A549 (cell line): Measurements from ENCODE around the gene HRH2. TPM values are rescaled to one million over a fixed set of nuclear protein-coding genes. Genes with fewer than 3 reads are reported as not detected.

ENCODE experiments used
- ATAC-seq, 2 experiments: fragments of 200-7000 bp in 1 of 2; fragments of >200 bp in 1 of 2; cut with Nextera tagmentation in 1 of 2; cut with Tn5 transposase in 1 of 2; 3 replicates each; pipeline versions ENCODE4 v1.8.0 to v1.9.1; 2018 to 2020; ENCODE audit warnings: mild to moderate bottlenecking in 1 of 2, moderate library complexity in 1 of 2
- CTCF ChIA-PET: fragments of 300-600 bp; sonication (Branson Sonifier 250); formaldehyde crosslinking; extraction: SDS; loops from one replicate; lab custom pipeline; 2021; ENCODE audit warnings: antibody characterized with exemption, inconsistent platforms; lab: Yijun Ruan, JAX
- POLR2A ChIA-PET: fragments of 350-600 bp; formaldehyde crosslinking; extraction: SDS; loops from one replicate; lab custom pipeline; 2021; ENCODE audit warnings: antibody characterized with exemption, inconsistent platforms; lab: Yijun Ruan, JAX
- DNase-seq, 2 experiments: peaks; one replicate each; pipeline versions ENCODE4 v3.0.0 to v3.0.0-alpha.2; 2011 to 2016; ENCODE audit warnings: low read depth in 1 of 2, low spot score in 1 of 2
- FAIRE-seq: peaks from 2 replicates; lab custom pipeline; 2011; peaks lifted over from hg19 to GRCh38; lab: Jason Lieb, UNC
- H3K27ac ChIP-seq, 2 experiments: fragments of >200 bp; sonication (Bioruptor Twin); formaldehyde crosslinking; 3 replicates each; pipeline ENCODE4 v1.5.1; 2016 to 2017
- H3K4me1 ChIP-seq: fragments of >200 bp; sonication (Bioruptor Twin); formaldehyde crosslinking; 3 replicates; pipeline ENCODE4 v1.6.1; 2016
- H3K4me2 ChIP-seq: fragments of >200 bp; sonication (Bioruptor Twin); formaldehyde crosslinking; 3 replicates; pipeline ENCODE4 v1.6.1; 2016
- H3K4me3 ChIP-seq: fragments of >200 bp; sonication (Bioruptor Twin); formaldehyde crosslinking; 3 replicates; pipeline ENCODE4 v1.5.1; 2016
- H3K9me3 ChIP-seq: fragments of >200 bp; sonication (Bioruptor Twin); formaldehyde crosslinking; 3 replicates; pipeline ENCODE4 v1.6.1; 2016
- BCL3 ChIP-seq: fragments of >200 bp; sonication (Bioruptor Twin); formaldehyde crosslinking; IDR thresholded peaks from 3 replicates; pipeline ENCODE4 v1.6.1; 2016
- BHLHE40 ChIP-seq: IDR thresholded peaks from 2 replicates; pipeline ENCODE4 v1.6.1; 2012; ENCODE audit warnings: low read depth, low read length, inconsistent platforms
- CEBPB ChIP-seq, 2 experiments: fragments of >200 bp in 1 of 2; sonication (Bioruptor Twin) in 1 of 2; formaldehyde crosslinking in 1 of 2; IDR thresholded peaks; 2 replicates each; pipeline ENCODE4 v1.6.1; 2012 to 2016
- CHD2 ChIP-seq: fragments of 150-350 bp; IDR thresholded peaks from 2 replicates; pipeline ENCODE4 v1.6.1; 2014; ENCODE audit warnings: low read length; ENCODE audit not compliant: partially characterized antibody
- EHF ChIP-seq: fragments of 250-450 bp; sonication (Bioruptor Pico); IDR thresholded peaks from 2 replicates; pipeline ENCODE4 v1.5.0; 2020; ENCODE audit warnings: mild to moderate bottlenecking
- ELK1 ChIP-seq: fragments of 150-350 bp; IDR thresholded peaks from 2 replicates; pipeline ENCODE4 v1.6.1; 2014; ENCODE audit warnings: low read depth, mild to moderate bottlenecking, low read length
- FOSB ChIP-seq: fragments of 250-450 bp; sonication (Bioruptor Pico); IDR thresholded peaks from 2 replicates; pipeline ENCODE4 v1.5.0; 2020; ENCODE audit warnings: mild to moderate bottlenecking, moderate library complexity
- GATA3 ChIP-seq: IDR thresholded peaks from 2 replicates; pipeline ENCODE4 v1.6.1; 2012; ENCODE audit warnings: borderline replicate concordance
- HEYL ChIP-seq: fragments of 250-450 bp; sonication (Bioruptor Pico); IDR thresholded peaks from 2 replicates; pipeline ENCODE4 v1.8.0; 2021; ENCODE audit warnings: mild to moderate bottlenecking, moderate library complexity
- JUN ChIP-seq, 2 experiments: fragments of >200 bp; sonication (Bioruptor Twin); formaldehyde crosslinking; IDR thresholded peaks; 2 replicates in 1 of 2; 3 replicates in 1 of 2; pipeline ENCODE4 v1.6.1; 2016 to 2017
- JUNB ChIP-seq: fragments of >200 bp; sonication (Bioruptor Twin); formaldehyde crosslinking; IDR thresholded peaks from 2 replicates; pipeline ENCODE4 v1.6.1; 2016
- MAFK ChIP-seq: fragments of 450-650 bp; IDR thresholded peaks from 2 replicates; pipeline ENCODE4 v1.6.1; 2014; ENCODE audit not compliant: partially characterized antibody
- MAZ ChIP-seq: fragments of 150-350 bp; IDR thresholded peaks from 2 replicates; pipeline ENCODE4 v1.6.1; 2014; ENCODE audit warnings: antibody characterized with exemption, low read depth, low read length, borderline replicate concordance
- NR3C1 ChIP-seq: fragments of >200 bp; sonication (Bioruptor Twin); formaldehyde crosslinking; IDR thresholded peaks from 3 replicates; pipeline ENCODE4 v1.6.1; 2017
- PHF8 ChIP-seq: fragments of 200-600 bp; sonication (generic); IDR thresholded peaks from 2 replicates; pipeline ENCODE4 v1.6.1; 2016; ENCODE audit warnings: low read depth, mild to moderate bottlenecking, antibody characterized with exemption, moderate library complexity, borderline replicate concordance
- RAD21 ChIP-seq, 2 experiments: fragments of >200 bp in 1 of 2; sonication (Bioruptor Twin) in 1 of 2; formaldehyde crosslinking in 1 of 2; IDR thresholded peaks in 1 of 2; conservative IDR thresholded peaks in 1 of 2; 2 replicates in 1 of 2; 3 replicates in 1 of 2; pipeline ENCODE4 v1.6.1; 2012 to 2018; ENCODE audit warnings: inconsistent platforms in 1 of 2
- RFX5 ChIP-seq: fragments of 450-650 bp; IDR thresholded peaks from 2 replicates; pipeline ENCODE4 v1.7.1; 2014; ENCODE audit warnings: antibody characterized with exemption, mild to moderate bottlenecking, moderate library complexity
- SMC3 ChIP-seq: fragments of >200 bp; sonication (Bioruptor Twin); formaldehyde crosslinking; IDR thresholded peaks from 3 replicates; pipeline ENCODE4 v1.6.1; 2018; ENCODE audit warnings: inconsistent platforms
- SREBF2 ChIP-seq: fragments of 450-650 bp; IDR thresholded peaks from 2 replicates; pipeline ENCODE4 v1.6.1; 2014; ENCODE audit warnings: mild to moderate bottlenecking, moderate library complexity
- TFCP2L1 ChIP-seq: fragments of 250-450 bp; sonication (Bioruptor Pico); IDR thresholded peaks from 2 replicates; pipeline ENCODE4 v1.5.0; 2021; ENCODE audit warnings: mild to moderate bottlenecking
- USF2 ChIP-seq: fragments of 450-650 bp; IDR thresholded peaks from 2 replicates; pipeline ENCODE4 v1.6.1; 2014; ENCODE audit warnings: antibody characterized with exemption
- ZC3H11A ChIP-seq: fragments of 450-650 bp; IDR thresholded peaks from 2 replicates; pipeline ENCODE4 v1.6.1; 2014; ENCODE audit warnings: antibody characterized with exemption, mild to moderate bottlenecking
- ZFP36 ChIP-seq: fragments of 450-650 bp; IDR thresholded peaks from 2 replicates; pipeline ENCODE4 v1.6.1; 2014; ENCODE audit warnings: borderline replicate concordance; ENCODE audit not compliant: partially characterized antibody
- ZSCAN20 ChIP-seq: fragments of 250-450 bp; sonication (Bioruptor Pico); IDR thresholded peaks from 2 replicates; pipeline ENCODE4 v1.8.0; 2022; ENCODE audit warnings: mild to moderate bottlenecking, moderate library complexity
- WGBS: methylation state at CpG from one replicate; pipeline ENCODE4 v1.1.6; 2017; ENCODE audit errors: missing lambda C conversion rate; 5-methylcytosine and 5-hydroxymethylcytosine counted together
- polyA plus RNA-seq, 4 experiments: library from polyadenylated mRNA; depleted of rRNA in 3 of 4; stranded (reverse); fragments of >200 nt; fragmentation: RNase III in 1 of 4; extraction: RNeasy Plus Mini Kit Qiagen cat#74134 plus additional on column Dnase treatment in 1 of 4; gene quantifications; 2 replicates in 3 of 4; 3 replicates in 1 of 4; pipeline ENCODE4 v1.2.3, GENCODE V29; 2011 to 2017
- TF ChIP-seq, protein P1 (sequence below): fragments of >200 bp; sonication (Bioruptor Twin); formaldehyde crosslinking; IDR thresholded peaks from 3 replicates; pipeline ENCODE4 v1.5.1; 2016
- TF ChIP-seq, protein P2 (sequence below): IDR thresholded peaks from 2 replicates; pipeline ENCODE4 v1.6.1; 2012
- TF ChIP-seq, protein P3 (sequence below): IDR thresholded peaks from 2 replicates; pipeline ENCODE4 v1.6.1; 2012

Gene HRH2
- polyA plus RNA-seq, 2 of the 4 experiments (the other 2 are of a cell fraction): 0.58 to 0.62 TPM

- ChIA-PET CTCF (interaction anchor here (1.0 to 11.5 kb wide), 2 partner anchors 61 to 137 kb away, joined by 3 to 232 read pairs; partner anchors contain the start of gene CPLX2), POLR2A (no interaction called here)
These were observed 77.8 kb downstream of the HRH2 start for GRCh38 chr5:175735701-175736100.

DNA sequence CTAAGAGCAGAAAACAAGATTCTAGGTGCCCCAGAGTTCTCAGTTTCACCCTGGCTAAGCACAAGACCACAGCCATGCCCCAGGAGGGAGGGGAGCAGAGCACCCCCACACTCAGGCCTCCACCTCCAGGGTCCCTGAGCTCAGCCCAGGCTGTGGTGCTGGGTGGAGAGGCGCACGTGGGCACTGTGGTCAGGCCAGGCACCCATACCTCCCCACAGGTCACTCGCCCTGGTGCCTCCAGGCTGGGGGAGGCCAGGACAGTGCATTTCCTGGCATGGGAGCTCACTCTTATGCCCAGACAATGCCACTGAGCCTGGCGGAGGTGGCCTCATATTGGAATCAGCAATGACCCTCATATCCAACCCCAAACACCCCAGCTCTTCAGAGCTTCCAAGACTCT is 78.8 kb downstream of the HRH2 start:
- Histone ChIP-seq H3K4me1 (peaks cover 33% of the 10 kb centered on the region), H3K4me2 (no peak overlapping the region), H3K9me3 (peaks cover 8% of the 10 kb centered on the region; the same call in 1 of the 3 replicates), H3K27ac (peak overlapping the region; percentile 10 to 67; a peak in 3 of 6 replicates), H3K4me3 (no peak overlapping the region)
- no peak for DNase-seq
- no peak for ATAC-seq
- no peak for FAIRE-seq
- POLR2A ChIA-PET: no interaction called here
- WGBS: no CpG with 5 or more reads among the region's 4 CpGs
- CTCF ChIA-PET: interaction anchor here (11.5 kb wide), 1 partner anchor 136 kb away, joined by 232 read pairs; the partner anchor contains the start of gene CPLX2
- TF ChIP-seq JUN (IDR thresholded peaks at IDR 0.05) (no peak), EHF (CRISPR knock-in tag) (no peak), RFX5 (no peak), ELK1 (no peak), SMC3 (no peak), USF2 (no peak), MAZ (no peak), SREBF2 (no peak)
- TF ChIP-seq, protein P1, sequence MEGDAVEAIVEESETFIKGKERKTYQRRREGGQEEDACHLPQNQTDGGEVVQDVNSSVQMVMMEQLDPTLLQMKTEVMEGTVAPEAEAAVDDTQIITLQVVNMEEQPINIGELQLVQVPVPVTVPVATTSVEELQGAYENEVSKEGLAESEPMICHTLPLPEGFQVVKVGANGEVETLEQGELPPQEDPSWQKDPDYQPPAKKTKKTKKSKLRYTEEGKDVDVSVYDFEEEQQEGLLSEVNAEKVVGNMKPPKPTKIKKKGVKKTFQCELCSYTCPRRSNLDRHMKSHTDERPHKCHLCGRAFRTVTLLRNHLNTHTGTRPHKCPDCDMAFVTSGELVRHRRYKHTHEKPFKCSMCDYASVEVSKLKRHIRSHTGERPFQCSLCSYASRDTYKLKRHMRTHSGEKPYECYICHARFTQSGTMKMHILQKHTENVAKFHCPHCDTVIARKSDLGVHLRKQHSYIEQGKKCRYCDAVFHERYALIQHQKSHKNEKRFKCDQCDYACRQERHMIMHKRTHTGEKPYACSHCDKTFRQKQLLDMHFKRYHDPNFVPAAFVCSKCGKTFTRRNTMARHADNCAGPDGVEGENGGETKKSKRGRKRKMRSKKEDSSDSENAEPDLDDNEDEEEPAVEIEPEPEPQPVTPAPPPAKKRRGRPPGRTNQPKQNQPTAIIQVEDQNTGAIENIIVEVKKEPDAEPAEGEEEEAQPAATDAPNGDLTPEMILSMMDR: no peak

More at GRCh38 chr5:175735701-175736100, 77.8 kb downstream of the HRH2 start:
- Histone ChIP-seq H3K9me3 (peaks cover 8% of the 10 kb centered on the region; the same call in 1 of the 3 replicates), H3K4me1 (peaks cover 35% of the 10 kb centered on the region), H3K27ac (peak overlapping the region in 1 of 2 experiments; percentile 67; a peak in 2 of 6 replicates), H3K4me2 (no peak overlapping the region), H3K4me3 (no peak overlapping the region)
- FAIRE-seq (no peak), DNase-seq (no peak), ATAC-seq (no peak)
- 92% methylated on average over 10 of the region's 11 CpGs for WGBS
- no peak for TF ChIP-seq ZSCAN20 (CRISPR knock-in tag)
- TF ChIP-seq CEBPB (IDR thresholded peaks at IDR 0.05): no peak
- no peak for TF ChIP-seq GATA3
- TF ChIP-seq PHF8: no peak
- no peak for TF ChIP-seq JUNB

DNA sequence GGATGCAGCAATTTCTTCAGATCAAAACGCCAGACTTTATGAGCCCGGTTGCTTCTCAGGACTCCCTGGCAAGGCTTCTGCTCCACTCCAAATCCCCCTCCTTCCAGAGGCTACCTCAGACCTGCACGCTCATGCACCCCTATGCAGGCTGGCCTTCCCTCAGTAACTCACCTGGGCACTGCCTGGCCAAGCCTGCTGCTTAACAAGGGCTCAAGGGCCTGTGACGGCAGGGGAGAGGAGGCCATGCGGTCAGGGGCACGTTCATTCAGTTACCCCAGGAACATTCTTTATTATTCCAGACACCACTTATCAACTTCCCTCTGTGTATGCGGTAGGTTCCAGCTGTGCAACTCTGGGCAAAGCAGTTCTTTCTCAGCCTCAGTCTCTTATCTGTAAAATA is 79.6 kb downstream of the HRH2 start:
- H3K4me3 ChIP-seq: no peak overlapping the region
- H3K4me2 ChIP-seq: no peak overlapping the region
- TF ChIP-seq SREBF2 (no peak), BCL3 (no peak), NR3C1 (no peak), MAFK (no peak), ZC3H11A (no peak), ZFP36 (no peak), TFCP2L1 (no peak), RFX5 (no peak), RAD21 (conservative IDR thresholded peaks at IDR 0.05 in 1 of 2, IDR thresholded peaks at IDR 0.05 in 1 of 2) (no peak), HEYL (no peak), FOSB (CRISPR knock-in tag) (no peak), CHD2 (no peak), CEBPB (IDR thresholded peaks at IDR 0.05) (no peak), BHLHE40 (no peak)
- TF ChIP-seq, protein P2, sequence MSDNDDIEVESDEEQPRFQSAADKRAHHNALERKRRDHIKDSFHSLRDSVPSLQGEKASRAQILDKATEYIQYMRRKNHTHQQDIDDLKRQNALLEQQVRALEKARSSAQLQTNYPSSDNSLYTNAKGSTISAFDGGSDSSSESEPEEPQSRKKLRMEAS: no peak
- TF ChIP-seq, protein P3, sequence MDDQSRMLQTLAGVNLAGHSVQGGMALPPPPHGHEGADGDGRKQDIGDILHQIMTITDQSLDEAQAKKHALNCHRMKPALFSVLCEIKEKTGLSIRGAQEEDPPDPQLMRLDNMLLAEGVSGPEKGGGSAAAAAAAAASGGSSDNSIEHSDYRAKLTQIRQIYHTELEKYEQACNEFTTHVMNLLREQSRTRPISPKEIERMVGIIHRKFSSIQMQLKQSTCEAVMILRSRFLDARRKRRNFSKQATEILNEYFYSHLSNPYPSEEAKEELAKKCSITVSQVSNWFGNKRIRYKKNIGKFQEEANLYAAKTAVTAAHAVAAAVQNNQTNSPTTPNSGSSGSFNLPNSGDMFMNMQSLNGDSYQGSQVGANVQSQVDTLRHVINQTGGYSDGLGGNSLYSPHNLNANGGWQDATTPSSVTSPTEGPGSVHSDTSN: no peak
- ATAC-seq: no peak
- ChIA-PET CTCF (interaction anchor here (0.6 to 6.9 kb wide), 2 partner anchors 7 to 1150 kb away, joined by 4 to 68 read pairs; no protein-coding TSS in a partner anchor), POLR2A (no interaction called here)
- H3K4me1 ChIP-seq: peaks cover 28% of the 10 kb centered on the region
- WGBS: 78% methylated on average over 7 of the region's 7 CpGs
- peak overlapping the region in 1 of 2 experiments; percentile 67; a peak in 2 of 6 replicates for H3K27ac ChIP-seq
- no peak for FAIRE-seq
- no peak for DNase-seq
- peaks cover 8% of the 10 kb centered on the region; the same call in 1 of the 3 replicates for H3K9me3 ChIP-seq
